ENCODE data around the gene GPC6.

Gene GPC6

DNA sequence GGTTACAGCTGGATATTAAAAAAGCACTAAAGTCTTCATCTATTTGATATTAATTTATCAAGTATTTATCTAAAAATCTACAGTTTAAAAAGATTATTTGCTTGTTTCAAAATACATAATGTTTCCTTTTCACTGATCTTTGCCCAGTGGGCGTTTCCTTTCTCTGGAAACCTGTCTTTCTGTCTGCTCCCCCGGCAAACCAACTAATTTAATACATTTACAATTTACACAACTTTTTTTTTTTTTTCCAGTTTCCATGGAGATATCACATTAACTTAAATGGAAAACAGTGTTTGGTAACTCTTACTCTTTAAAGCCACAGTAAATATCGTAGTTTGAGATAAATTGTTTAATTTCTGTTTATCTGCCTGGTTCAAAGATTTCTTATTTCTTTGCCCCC, 5.3 kb downstream of the GPC6 start:
- DNase-seq, result no peak

DNA sequence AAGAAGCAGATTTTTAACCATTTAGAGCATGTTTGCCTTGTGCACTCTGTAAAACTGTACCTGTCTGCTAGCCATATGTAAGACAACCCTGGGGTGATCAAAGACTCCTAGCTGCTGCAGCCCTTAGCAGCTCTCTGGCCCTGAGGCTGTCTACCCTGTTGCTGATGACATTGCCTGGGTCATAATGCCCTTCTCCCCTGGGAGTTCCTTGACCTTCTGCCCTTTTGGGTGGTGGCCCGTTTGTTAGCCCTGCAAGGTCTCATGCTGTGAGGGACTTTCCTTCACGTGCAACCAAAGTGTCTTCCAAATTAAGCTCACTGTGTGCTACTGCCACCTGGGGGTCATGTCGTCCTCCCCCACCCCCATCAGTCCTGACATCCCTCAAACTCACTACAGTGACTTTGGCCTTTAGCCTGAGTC, 7.4 kb downstream of the GPC6 start:
- DNase-seq, result no peak

DNA sequence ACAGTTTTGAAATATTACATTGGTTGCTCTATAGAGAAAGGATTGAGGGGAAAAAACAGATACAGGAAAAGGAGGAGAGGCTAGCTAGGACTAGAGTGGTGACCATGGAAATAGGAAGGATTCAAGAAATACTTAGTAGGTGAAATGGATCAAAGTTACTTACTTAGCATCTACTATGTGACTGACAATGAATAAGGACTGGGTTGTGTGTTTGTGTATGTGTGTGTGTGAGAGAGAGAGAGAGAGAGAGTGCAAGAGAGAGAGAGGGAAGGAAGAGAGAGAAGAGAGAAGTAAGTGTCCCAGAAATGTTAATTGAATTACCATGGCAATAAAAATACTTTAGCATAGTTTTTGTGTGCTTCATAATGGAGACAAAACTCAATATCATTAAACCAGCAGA, 7.9 kb downstream of the GPC6 start:
- no peak for DNase-seq

DNA sequence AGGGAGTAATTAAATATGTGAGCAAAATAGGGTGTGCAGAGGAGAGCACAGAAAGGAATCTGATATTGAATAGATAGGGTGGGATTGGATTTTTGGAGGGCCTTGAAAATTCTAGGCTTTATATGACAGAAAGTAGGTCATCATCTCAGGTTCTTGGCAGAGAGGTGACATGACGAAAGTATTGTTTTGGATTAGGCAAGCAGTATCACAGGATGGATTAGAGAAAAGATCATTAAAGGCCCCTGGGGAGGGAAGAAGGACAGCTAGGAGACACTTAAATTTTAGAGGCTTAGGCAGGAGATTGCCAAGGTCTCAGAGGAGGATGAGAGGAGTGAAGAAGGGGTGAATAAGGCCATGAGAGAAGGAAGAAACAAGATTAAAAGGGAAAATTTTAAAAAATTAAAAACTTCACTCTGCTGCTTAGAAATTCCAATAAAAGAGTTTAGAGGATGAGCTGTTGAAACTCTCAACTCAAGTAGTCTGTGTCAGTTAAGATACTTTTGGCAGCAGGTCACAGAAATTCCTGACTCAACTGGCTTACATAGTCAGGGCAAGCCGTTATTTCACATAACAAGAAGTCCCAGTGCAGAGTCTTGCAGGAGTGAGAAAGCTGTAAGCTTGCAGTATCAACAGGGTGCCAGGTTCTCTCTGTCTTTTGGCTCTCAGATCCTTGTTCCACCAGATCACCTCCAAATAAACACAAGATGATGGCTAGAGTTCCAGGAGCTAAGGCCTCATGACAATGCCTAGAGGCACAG, 8.8 kb downstream of the GPC6 start:
- DNase-seq, result no peak

DNA sequence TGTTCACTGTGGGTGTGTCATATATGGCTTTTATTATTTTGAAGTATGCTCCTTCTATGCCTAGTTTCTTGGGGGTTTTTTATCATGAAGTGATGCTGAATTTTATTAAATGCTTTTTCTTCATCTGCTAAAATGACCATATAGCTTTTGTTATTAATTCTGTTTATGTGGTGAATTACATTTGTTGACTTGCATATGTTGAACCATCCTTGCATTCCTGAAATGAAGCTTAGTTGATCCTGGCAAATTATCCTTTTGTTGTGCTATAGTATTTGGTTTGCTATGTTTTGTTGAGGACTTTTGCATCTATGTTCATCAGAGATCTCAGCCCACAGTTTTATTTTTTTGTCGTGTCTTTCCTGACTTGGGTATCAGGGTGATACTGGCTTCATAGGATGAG, 12.1 kb downstream of the GPC6 start:
- DNase-seq, result no peak

DNA sequence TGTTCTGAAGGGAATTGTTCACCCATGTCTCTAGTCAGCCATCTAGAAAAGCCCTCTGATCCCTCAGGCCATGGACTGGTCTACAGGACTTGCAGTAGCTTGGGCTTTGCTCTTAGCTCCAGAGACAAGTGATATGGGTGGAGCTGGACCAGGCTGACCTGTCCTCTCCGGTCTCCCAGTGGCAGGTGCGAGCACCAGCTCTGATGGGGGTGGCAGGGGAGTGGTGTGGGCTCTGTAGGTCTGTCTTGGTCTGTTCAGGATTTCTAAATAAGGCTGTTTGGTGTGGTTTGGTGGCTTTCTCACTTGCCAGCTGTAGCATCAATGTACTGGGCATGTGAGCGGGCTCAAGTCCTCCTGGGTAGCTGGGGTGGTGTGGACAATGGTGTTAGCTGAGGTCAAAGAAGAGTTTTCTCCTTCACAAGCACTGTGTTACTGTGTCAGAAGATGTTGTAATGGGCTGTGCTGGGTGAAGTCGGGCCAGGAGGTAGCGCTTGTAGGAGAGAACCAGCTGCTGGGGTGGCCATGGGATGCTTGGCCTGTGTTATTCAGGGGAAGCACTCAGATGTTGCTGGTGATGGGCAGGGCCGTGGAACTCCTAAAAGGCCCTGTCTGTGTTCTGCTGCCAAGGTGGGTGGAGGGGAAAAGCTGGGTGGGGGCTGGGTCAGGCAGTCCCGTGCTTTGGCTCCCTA, 16.9 kb downstream of the GPC6 start:
- DNase-seq, result no peak

DNA sequence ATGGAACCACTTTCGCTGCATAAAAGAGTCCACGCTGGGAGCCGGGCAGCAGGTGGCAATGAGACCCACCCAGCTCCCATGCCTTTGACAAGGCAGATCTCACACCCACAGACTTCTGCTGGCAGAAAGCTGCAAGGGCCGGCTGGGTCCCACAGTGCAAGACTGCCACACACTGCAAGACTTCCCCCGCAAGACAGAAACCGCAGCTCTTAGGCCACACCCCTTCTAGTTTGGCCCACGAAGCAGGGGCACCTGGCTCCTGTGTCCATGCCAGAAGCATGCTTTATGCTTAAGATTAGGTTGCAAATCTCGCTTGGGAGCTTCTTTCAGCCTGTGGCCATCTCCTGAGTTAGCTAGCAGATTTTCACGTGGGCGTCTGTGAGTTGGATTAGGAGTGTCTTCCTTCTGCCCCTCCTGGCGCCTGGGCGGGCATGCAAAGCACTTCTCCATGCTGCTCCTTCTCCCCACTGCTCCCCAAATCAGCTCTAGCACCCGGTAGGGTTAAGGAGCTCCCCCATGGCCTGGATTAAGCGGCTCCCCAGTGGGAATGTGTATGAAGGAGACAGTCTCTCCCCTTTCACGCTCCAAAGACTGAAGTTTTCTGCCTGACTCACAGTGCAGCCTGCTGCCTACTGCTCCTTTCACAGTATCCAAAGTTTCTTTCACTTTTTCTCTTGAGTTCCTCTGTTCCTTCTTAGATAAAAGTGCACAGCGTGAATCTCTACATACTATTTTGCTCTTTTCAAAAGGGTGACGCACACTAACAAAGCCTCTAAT, 17.7 kb downstream of the GPC6 start:
- DNase-seq, result no peak

DNA sequence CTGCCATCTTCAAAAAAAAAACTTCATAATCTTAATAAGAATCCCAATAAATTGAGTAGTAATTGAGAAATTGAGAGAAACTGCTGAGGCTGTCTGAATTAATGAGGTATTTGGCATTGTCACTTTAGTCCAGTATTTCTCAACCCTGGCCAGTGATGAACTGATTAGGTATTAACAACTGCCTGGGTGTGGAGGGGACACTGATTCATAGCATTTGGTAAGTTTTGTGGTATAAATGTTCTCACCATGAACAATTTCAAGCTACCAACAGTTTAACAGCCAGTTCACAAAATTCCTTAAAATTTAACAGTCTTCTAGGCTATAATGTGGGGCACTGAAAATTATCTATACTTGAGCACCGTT, 18.3 kb downstream of the GPC6 start:
- no peak for DNase-seq

DNA sequence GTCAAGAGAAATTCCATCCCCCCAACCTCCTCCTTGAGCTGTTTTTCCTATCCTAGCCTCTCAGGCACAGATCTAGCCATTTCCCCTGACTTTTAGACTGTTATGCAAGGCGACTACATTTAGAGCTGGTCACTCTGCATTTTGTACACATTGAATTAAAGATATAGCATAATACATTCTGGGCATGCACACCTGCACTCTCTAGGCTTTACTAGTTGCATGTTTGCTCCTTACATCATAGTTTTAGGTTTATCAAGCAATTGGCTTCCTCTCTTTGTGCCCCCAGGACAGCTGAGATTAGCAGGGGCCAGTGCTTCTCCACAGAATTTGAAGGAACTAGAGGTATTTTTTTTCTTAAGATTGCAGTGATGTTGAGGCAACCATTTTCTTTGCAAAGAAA, 19.5 kb downstream of the GPC6 start:
- no peak for DNase-seq

DNA sequence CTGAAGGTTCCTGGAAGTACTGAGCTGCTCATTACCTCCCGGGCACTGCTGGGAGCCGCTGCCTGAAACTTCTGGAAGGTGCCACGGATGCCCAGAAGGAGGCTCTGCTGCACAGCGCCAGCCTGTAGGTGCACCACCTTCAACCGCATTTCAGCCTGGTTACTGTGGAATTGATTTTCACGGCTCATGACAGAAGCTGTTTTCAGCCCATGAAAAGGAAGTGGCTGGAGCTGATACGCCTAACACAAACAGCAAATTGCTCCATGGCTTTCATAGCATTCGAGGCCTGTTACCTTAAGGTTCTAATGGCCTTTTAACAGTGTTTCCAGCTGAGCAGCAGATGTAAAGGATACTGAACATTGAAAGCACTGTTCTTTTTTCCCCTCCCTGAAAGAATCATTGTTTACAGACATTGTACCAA, 22.0 kb downstream of the GPC6 start:
- DNase-seq, result no peak

DNA sequence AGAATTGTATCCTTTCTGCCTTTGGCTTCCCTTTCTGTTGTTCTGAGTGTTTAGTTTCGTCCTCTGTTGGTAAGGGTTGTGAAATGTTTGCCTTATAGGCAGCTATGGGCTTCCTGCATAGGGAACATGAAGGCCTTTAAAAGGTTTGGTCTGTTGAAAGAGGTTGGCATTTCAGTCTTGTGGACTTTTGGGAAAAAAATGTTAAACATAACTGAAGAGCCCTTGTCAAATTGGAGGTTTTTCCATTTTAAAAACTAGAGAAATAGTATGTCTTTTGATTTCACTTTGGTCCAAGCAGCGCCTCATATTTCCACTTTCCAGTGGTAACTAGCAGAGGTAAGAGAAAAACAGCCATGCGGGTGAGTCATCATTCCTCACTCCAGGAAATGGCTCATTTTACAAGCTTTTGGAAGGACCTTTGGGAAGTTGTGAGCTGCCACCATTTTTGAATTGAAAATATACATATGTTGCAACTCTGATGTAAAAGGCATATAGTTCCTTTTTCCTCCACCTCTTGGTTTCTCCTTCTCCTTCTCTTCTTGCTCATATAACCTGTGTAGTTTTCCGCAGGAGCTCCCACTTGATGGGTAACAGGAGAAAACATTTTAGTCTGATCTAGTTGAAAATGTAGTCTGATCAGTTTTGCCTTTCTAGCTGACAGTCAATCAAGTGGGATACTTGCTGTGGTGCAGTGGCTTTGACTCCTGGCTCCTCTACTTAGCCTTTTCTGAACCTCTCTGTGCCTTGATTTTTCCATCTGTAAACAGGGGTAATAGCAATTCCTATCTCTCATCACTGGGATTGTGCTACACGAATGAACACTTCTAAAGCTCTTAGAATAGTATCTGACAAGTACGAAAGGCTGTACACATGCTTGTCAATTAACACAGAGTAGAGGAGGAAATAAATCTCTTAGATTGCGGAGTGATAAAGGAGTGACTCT, 23.0 kb downstream of the GPC6 start:
- DNase-seq, result no peak

DNA sequence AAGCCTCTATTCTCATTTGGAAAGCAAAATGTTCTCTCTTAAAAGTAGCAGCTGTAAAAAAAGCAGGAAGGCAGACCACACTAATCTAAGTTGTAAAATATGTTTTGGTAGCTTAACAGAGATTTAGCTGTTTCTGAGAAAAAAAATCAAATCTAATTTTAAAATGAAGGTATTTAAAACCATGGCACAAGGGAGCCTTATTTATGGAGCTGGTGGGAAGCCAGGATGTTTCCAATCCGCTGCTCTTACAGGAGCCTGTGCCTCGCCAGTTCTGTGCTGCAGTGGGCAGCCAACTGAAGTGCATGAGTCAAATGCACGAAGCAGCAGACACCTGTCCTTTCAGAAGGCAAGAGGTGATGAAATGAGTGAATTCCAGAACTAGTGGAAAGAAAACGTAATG, 28.2 kb downstream of the GPC6 start:
- no peak for DNase-seq

DNA sequence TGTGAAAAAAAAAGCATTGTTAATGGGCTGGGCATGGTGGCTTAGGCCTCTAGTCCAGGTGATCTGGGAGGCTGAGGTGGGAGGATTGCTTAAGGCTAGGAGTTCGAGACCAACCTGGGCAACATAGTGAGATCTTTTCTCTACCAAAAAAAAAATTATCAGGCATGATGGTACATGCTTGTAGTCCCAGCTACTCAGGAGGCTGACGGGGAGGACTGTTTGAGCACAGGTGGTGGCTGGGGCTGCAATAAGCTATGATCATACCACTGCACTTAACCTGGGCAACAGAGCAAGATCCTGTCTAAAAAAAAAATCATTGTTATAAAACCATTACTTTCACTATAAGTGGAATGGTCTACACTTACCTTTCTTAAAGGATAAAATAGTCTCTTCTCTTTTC, 30.4 kb downstream of the GPC6 start:
- no peak for DNase-seq

DNA sequence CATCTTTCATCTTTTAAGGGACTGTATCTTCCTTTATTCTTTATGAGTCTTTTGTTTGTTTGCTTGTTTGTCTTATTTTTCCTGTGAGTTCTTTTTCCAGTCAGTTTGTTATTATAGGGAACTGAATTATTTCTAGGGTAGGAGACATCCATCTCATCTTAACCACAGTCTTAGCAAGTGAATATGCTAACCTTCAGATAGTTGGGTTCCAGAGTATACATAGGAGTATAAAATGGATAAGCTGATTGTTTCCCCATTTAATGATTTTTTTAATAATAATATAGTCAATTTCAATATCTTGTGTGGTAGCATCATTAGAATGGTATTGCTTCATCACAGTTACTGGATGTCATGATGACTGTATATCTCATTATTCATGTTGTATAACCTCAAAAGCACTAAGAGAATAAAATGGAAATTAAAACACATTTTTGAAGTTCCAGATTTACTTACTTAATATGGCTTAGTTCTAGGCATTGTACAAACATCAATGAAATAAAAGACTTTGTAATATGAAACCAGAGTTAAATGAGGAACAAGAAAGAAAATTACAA, 33.0 kb downstream of the GPC6 start:
- DNase-seq, result no peak

DNA sequence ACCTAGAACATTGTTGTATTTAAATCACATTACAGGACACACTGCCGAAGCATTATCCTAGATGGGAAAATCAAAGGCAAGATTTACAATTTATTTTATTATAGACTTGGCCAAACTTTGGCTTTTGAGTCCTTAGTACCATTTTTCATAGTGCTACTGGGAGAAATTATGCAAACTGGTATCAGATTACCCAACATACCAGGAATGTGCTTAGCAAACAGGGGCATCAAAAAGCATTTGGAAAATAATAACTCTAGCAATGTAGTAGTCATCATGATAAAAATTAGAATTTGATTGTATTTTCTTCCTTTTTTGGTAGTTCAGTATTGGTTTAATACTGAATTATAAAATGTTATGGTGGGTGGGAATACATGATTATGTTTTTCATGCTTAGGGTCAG, 34.0 kb downstream of the GPC6 start:
- DNase-seq, result no peak

DNA sequence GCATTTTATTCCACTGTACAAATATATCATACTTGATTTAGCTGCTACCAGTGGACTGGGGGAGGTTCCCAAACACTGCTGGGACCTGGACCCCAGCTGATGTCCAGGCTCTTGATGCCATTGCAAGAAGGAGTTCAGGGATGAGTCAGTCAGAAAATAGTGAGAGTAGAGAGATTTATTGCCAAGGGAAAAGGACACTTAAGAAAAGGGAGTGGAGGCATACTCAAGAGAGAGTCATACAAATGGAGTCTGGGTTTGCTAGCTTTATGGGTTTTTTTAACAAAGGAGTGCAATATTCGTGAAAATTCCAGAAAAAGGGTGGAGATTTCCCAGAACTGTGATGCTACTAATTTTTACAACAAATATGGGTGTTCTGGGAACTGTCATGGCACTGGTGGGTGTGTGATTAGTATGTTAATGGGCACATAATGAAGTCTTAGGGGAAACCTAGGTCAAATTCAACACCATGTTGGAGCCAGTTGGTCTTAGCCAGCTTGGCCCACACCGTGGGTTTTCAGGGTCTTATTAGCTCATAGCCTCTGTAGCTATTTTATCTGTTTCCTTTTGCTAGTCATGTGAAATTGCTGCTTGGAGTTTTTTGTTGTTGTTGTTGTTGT, 36.2 kb downstream of the GPC6 start:
- no peak for DNase-seq

DNA sequence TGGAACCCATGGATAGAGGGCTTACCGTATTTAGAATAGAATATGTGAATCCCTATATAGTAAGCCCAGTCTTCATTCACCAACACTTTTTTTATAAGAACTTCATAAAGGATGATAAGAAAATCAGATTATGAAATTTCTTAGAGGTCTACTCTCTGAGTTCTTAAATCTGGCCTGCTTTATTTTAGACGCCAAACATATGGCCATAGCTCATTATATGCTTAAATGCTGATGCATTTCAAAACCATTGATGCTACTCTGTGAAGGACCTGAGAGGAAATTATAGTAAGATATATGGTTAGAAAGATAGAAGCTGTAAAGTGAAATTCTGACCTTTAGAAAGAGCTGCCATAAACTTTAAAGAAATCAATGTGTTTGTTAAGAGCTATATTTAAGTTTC, 38.3 kb downstream of the GPC6 start:
- no peak for DNase-seq

DNA sequence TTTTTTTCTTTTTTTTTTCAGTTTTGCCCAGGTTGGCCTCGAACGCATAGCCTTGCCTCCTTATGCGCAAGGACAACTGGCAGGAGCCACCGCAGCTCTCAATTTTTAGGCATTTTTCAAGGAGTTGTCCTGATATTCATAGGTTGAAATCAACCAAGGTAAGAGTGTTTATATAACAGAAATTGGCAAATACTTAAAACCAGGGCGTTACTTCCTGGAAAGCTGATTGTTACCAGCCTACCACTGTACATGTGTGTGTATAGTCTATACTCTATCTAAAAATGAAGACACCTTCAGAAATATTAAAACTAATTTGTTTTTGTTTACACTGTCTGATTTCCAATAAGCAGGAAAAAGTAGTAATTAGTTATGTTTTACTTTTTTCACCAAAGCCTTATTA, 39.2 kb downstream of the GPC6 start:
- DNase-seq, result no peak

DNA sequence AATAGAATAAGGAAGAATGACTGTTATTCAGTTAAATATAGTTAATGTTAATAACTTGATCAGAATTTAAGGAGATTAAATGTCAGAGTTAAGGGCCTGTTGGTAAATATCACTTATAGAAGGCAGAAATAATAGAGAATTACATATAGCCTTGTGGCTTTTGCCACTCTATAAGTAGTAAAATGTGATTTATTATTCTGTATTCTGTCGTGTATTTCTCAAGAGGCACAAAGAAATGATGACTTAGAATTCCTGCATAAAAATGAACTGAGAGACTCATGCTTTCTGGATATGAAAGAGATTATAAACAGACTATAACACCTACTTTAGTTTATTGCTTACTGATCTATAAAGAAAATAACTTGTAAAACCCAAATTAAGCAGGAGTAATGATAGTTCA, 40.1 kb downstream of the GPC6 start:
- no peak for DNase-seq

DNA sequence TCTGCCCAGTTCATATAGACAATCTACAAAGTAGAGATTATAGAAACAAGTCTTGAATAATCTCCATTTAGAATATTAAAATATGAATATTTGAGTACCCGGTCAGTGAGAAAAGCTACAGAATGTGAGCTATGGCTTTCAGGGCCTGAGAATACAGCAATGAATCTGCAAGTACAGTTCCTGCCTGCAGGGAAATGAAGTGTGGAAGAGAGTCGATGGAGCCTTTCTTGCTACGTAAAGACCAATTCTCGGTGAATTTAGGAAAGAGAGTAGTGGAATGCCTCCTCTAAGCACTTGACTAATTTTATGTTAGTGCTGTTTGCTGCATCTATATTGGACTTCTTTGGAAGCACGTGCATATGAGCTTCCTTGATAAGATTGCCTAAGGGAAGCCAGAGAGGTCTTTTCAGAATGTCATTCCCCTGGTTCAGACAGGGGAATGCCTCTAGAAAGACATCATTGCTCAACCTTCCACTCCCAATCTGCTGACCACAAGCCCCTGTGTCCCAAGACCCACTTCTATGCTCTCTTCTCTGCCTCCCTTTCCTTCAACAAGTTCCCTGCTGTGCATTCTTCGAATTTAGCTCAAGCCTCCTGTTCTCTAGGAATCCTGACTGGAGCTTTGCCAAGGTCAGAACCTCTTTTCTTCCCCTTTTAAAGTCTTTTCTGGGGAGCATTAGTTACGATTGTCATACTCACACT, 41.9 kb downstream of the GPC6 start:
- DNase-seq, result no peak
